ENCODE measurements around the gene TUBGCP6.

TUBGCP6 gene

GRCh38 chr22:50244420-50245213 lies at the start of gene TUBGCP6:
TUBGCP6 (minus strand) TSS chr22:50245023; CDS start chr22:50244459, 564 bp downstream.
- DNase-seq (ENCODE audit: low spot score) = peak; percentile 97

GRCh38 chr22:50294319-50294656 lies 49.5 kb upstream of the TUBGCP6 start:
- DNase-seq (ENCODE audit: low spot score) = no peak

- no peak for DNase-seq (ENCODE audit: low spot score)
Observed at GRCh38 chr22:50293441-50294318, 48.9 kb upstream of the TUBGCP6 start.

GRCh38 chr22:50292643-50293440 lies 48.0 kb upstream of the TUBGCP6 start:
- no peak for DNase-seq (ENCODE audit: low spot score)

GRCh38 chr22:50289942-50290630 lies 45.3 kb upstream of the TUBGCP6 start:
- no peak for DNase-seq (ENCODE audit: low spot score)

GRCh38 chr22:50289151-50289941 lies 44.5 kb upstream of the TUBGCP6 start:
- DNase-seq (ENCODE audit: low spot score) = no peak

GRCh38 chr22:50287731-50288130 lies 42.9 kb upstream of the TUBGCP6 start:
- no peak for DNase-seq (ENCODE audit: low spot score)

- no peak for DNase-seq (ENCODE audit: low spot score)
Observed at GRCh38 chr22:50286701-50287318, 42.0 kb upstream of the TUBGCP6 start.

GRCh38 chr22:50286275-50286674 lies 41.5 kb upstream of the TUBGCP6 start:
- no peak for DNase-seq (ENCODE audit: low spot score)

- DNase-seq (ENCODE audit: low spot score) = no peak
Observed at GRCh38 chr22:50285568-50286229, 40.9 kb upstream of the TUBGCP6 start.

- DNase-seq (ENCODE audit: low spot score) = no peak
Observed at GRCh38 chr22:50284479-50284878, 39.7 kb upstream of the TUBGCP6 start.

GRCh38 chr22:50283821-50284220 lies 39.0 kb upstream of the TUBGCP6 start:
- DNase-seq (ENCODE audit: low spot score) = no peak

- DNase-seq (ENCODE audit: low spot score) = no peak
Observed at GRCh38 chr22:50282361-50283155, 37.7 kb upstream of the TUBGCP6 start.

- no peak for DNase-seq (ENCODE audit: low spot score)
Observed at GRCh38 chr22:50281957-50282356, 37.1 kb upstream of the TUBGCP6 start.

- no peak for DNase-seq (ENCODE audit: low spot score)
Observed at GRCh38 chr22:50281384-50281760, 36.5 kb upstream of the TUBGCP6 start.

- no peak for DNase-seq (ENCODE audit: low spot score)
Observed at GRCh38 chr22:50280708-50281383, 36.0 kb upstream of the TUBGCP6 start.

GRCh38 chr22:50280022-50280707 lies 35.3 kb upstream of the TUBGCP6 start:
- DNase-seq (ENCODE audit: low spot score) = no peak
